Activated gamma-delta T cell (primary cell): ENCODE results near the gene LMF1.
"Not testable (repeated sequence)": the region's sequence is repeated elsewhere in the genome, so short reads cannot be mapped to it uniquely, and the experiment has no call there.

Experiments
- DNase-seq: peaks from one replicate; lab custom pipeline; 2025; lab: John Stamatoyannopoulos, UW

The LMF1 gene

GRCh38 chr16:970386-970765, 408 bp downstream of the LMF1 start:
- no peak for DNase-seq

- no peak for DNase-seq
Observed at GRCh38 chr16:969508-970385, 1.0 kb downstream of the LMF1 start.

- DNase-seq: no peak
Observed at GRCh38 chr16:968620-969019, 2.2 kb downstream of the LMF1 start.

- no peak for DNase-seq
Observed at GRCh38 chr16:967546-968295, 3.1 kb downstream of the LMF1 start.

- no peak for DNase-seq
Observed at GRCh38 chr16:967077-967541, 3.7 kb downstream of the LMF1 start.

GRCh38 chr16:966505-966904, 4.3 kb downstream of the LMF1 start:
- DNase-seq: no peak

GRCh38 chr16:966035-966434, 4.7 kb downstream of the LMF1 start:
- no peak for DNase-seq

GRCh38 chr16:965487-965886, 5.3 kb downstream of the LMF1 start:
- no peak for DNase-seq

- DNase-seq: no peak
Observed at GRCh38 chr16:965036-965395, 5.8 kb downstream of the LMF1 start.

GRCh38 chr16:964356-965035, 6.3 kb downstream of the LMF1 start:
- no peak for DNase-seq

GRCh38 chr16:963913-964312, 6.9 kb downstream of the LMF1 start:
- DNase-seq: no peak

- DNase-seq: no peak
Observed at GRCh38 chr16:962901-963814, 7.6 kb downstream of the LMF1 start.

GRCh38 chr16:962366-962765, 8.4 kb downstream of the LMF1 start:
- no peak for DNase-seq

GRCh38 chr16:959232-960040, 11.3 kb downstream of the LMF1 start:
- DNase-seq: no peak

- DNase-seq: not testable (repeated sequence)
Observed at GRCh38 chr16:955766-956165, 15.0 kb downstream of the LMF1 start.

GRCh38 chr16:953818-954217, 17.0 kb downstream of the LMF1 start:
- not testable (repeated sequence) for DNase-seq

GRCh38 chr16:952321-952720, 18.5 kb downstream of the LMF1 start:
- no peak for DNase-seq

- DNase-seq: no peak
Observed at GRCh38 chr16:951660-952301, 19.0 kb downstream of the LMF1 start.

GRCh38 chr16:950733-951573, 19.8 kb downstream of the LMF1 start:
- not testable (repeated sequence) for DNase-seq
